NCI-H524 treated with DMSO at 0.1 percent for 48 hours (cell line): ENCODE measurements around the gene TSPEAR.

Experiments
- DNase-seq: peaks from one replicate; lab custom pipeline; 2025; lab: John Stamatoyannopoulos, UW

Gene TSPEAR

GRCh38 chr21:44547656-44548331, 163.6 kb downstream of the TSPEAR start:
- no peak for DNase-seq

GRCh38 chr21:44544566-44544965, 166.8 kb downstream of the TSPEAR start:
- no peak for DNase-seq

GRCh38 chr21:44542716-44543115, 168.7 kb downstream of the TSPEAR start:
- no peak for DNase-seq

DNA sequence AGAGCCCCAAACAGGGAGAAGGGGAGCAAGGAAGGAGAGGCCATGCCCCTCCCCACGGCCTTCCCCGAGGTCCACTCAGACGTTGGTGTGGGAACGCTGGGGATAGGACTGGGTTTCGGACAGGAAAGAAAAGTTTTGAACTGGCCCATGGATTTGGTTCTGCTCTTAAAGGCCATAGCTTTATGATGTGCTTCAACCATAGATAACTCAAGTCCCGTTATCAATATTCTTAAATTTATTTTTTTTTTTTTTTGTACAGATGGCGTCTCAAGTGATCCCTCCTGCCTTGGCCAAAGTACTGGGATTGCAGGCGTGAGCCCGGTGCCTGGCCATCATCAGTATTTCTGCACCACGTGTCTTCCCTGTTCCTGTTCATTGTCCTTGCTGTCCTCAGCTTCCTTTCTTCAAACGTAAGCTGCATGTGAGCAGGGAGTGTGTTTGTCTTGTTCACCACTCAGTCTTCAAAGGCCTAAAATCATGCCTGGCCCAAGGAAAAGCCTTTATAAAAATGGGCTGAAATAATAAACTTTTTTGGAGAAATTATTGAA, 170.6 kb downstream of the TSPEAR start:
- DNase-seq, result no peak

DNA sequence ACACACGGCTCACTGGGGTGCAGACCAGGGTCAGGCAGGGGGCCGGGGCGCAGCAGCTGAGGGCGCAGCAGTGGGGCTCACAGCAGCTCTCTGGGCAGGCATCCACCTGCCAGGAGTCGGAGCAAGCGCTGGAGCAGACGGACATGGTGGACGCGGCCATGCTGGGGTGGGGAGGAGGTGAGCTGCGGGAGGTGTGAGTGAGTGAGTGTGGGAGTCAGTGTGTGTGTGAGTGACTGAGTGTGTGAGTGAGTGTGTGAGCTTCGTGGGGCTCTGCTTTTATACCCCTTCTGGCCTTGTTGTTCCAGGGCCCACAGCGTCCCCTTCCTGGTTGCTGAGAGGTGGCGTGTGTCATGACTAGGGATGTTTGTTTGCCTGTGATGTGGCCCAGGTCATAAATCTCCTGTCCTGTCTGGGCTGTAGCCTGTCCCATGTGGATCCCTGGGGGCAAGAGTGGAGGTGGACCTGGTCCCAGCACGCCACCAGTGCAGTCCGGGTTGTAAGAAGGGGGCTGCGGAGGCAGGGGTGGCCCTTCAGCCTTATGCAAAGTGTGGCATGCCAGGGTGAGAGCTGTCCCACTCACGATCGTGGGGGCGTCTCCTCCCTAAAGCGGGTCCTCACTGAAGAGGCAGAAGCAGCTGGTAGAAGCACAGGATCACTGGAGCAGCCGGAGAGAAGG, 171.2 kb downstream of the TSPEAR start, which contains the start of gene KRTAP10-1:
KRTAP10-1 (minus strand) TSS at position 205 of the 676 bp plus-strand sequence; CDS start at position 160, 45 bp downstream.
- DNase-seq, result no peak

DNA sequence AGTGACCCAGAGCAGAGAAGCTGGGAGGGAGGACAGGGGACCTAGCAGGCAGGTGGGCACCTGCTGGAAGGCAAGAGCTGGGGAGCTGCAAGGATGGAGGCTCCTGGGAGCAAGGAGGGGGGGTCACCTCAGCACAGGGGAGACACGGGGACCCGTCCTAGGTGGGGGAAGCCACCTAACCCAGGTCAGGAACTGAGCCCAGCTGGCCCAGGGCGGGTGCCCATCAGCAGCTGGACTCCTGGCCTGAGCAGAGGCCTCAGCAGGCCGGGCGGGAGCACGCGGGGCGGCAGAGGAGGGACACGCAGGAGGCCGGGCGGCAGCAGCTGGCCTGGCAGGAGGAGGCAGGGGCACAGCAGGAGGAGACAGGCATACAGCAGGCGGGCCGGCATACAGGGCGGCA, 172.3 kb downstream of the TSPEAR start:
- DNase-seq, result no peak

DNA sequence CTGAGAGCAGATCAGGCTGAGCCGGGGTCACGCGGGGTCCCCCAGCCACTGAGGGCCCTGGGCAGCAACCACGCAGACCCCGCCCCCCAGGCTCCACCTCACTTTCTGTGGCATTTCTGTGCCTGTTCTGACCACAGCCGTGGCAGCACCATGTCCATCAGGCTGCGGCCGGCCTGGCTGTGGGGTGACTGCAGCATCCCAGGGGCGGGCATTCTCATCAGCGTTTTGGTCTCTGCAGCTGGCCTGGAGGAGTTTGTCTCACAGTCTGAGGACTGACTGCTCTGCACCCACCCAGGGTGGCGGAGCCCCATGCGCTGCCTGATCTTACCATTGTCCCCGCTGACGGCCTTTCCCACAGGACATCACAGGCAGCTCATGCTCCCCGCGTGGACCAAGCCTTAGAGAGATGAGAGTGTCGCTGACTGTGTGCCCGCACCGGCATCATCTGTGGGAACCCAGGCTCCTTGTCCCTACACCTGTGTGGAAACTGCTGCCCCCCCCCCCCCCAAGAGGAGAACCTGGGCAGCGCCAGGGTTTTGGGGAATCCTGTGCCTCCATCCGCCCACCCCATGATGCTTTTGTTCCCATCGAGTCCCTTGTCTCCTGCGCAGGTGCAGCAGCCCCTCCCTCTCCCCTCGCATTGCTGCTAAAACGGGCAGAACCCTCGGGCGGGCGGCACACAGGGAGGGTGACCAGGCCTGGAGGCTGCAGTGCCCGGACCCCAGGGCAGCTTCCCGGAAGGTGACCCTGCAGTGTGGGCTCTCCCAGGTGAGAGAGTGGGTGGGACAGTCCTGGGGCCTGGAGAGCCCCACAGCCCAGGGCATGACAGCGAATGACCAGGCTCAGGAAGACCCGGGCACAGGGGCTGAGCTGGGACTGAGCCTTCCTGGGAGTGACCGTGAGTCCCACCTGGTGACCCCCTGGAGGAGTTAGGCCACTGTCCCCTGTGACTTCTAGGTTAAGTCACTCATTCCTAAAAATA, 173.2 kb downstream of the TSPEAR start:
- DNase-seq, result no peak

GRCh38 chr21:44535963-44536362, 175.4 kb downstream of the TSPEAR start:
- no peak for DNase-seq

DNA sequence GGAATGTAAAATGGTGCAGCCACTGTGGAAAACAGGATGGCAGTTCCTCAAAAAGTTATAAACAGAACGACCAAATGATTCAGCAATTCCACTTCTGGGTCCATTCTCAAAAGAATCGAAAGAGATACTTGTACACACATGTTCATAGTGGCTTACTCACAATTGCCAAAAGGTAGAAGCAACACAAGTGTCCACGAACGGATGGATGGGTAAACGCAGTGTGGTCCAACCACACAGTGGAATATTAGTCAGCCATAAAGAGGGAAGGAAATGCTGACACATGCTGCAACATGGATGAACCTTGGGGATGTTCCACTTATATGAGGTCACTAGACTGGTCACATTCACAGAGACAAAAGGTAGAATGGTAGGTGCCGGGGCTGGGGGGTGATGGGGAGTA, 176.7 kb downstream of the TSPEAR start:
- DNase-seq, result no peak

GRCh38 chr21:44533891-44534627, 177.3 kb downstream of the TSPEAR start:
- DNase-seq, result no peak

DNA sequence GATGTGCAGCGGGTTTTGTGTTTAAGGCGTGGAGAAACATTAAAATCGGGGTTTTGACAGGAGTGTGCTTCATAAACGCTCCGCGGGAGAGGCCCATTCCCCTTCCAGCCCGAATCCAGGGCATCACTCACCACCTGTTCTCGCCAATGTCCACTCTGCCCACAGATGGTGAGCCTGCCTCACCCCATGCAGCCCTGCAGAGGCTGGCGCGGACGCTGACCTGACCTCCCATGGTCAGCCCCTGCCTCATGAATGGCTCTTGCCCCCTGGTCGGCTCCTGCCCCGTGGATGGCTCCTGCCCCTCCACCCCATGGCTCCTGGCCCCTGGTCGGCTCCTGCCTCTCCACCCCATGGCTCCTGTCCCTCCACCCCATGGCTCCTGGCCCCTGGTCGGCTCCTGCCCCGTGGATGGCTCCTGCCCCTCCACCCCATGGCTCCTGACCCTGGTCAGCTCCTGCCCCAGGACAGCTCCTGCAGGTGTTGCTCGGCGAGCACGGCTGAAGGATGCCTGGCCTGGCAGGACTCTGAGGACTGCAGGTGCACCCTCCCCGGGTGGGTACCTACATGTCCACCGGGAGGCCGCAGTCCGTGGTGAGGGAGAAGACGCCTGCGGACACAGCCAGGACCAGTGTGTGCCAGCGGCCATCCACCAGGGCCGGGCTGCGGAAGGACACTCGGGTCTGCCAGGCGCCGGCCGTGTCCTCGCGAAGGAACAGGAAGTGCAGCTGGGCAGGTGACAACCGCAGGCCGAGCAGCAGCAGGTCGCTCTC, 178.1 kb downstream of the TSPEAR start:
- DNase-seq, result no peak

- DNase-seq, result no peak
Measured at GRCh38 chr21:44532712-44533111, 178.7 kb downstream of the TSPEAR start.

- DNase-seq, result peak; percentile 48
Measured at GRCh38 chr21:44531606-44532564, 179.5 kb downstream of the TSPEAR start.

DNA sequence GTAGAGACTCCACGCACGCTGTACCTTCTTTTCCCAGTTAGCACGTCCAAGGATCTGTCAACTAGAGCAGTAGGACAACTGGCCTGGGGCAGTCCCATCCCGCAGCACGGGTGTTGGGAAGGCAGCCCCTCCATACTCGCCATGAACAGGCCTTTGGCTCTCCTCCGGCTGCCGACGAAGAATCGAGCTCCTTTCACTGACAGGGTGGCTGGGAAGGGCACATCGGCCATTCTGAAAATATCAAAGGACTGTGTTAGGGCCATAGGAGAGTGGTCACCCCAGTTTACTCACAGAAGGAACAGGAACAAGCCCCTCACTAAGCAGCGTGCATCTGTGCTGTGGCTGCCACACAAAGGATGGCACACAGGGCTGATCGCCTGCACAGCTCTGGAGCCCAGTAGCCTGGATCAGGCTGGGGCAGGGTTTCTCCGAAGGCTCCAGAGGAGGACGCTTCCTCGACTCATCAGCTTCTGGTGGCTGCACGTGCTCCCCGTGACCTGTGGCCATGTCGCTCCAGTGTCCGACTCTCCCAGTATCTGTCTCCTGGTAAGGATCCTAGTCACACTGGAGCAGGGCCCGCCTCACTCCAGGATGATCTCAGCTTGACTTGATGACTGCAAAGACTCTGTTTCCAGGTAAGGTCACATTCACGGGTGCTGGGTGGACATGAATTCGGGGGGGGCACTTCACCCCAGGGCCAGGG, 180.3 kb downstream of the TSPEAR start:
- no peak for DNase-seq

DNA sequence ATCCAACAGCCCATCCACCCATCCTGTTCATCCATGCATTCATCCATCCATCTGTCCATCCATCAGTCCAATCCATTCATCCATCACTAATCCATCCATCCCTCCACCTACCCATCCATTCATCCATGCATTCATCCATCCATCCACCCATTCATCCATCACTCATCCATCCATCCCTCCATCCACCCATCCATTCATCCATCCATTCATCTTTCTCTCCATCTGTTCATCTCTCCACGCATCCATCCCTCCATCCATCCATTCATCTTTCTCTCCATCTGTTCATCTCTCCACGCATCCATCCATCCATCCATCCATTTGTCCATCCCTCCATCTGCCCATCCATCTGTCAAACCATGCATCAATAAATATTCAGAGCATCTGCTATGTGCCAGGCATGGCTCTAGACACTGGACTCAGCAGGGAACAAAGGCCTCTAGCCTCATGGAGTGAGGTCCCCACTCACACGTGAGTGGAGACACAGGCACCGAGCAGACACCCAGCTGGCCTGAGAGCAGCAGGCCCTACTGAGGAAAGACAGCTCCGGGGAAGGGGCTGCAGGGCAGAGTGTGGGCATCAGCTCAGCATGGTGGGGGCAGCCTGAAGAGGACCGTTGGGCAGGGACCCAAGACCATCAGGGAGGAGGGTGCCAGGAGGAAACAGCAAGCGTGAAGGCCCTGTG, 181.0 kb downstream of the TSPEAR start:
- DNase-seq, result peak; percentile 18

DNA sequence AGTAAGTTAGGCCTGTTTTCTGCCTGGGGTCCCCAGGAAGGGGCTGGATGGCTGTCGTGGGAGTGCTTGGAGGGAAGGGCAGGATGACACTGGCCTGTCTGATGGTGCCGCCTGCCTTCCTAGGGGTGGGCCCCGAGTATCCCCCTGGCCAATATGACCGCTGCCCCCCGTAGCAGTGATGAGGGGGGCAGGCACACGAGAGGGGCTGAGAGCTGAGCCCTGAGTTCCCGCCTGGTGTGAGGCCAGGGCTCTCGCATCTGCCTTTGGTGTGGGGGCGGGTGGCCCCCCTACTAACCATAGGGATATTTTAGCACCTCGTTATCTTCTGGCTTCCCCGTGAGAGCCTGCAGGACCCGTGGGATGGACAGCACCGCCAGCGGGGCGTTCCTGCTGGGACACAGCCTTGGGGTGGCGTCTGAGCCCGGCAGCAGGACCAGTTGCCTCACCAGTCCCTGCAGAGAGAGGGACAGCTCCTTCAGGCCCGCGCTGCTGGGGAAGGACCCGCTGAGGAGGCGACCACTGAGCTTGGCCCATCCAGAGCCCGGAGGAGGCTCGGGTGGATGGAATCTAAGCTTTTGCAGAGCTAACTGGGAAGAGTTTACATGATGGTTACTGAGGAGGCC, 181.8 kb downstream of the TSPEAR start:
- no peak for DNase-seq

DNA sequence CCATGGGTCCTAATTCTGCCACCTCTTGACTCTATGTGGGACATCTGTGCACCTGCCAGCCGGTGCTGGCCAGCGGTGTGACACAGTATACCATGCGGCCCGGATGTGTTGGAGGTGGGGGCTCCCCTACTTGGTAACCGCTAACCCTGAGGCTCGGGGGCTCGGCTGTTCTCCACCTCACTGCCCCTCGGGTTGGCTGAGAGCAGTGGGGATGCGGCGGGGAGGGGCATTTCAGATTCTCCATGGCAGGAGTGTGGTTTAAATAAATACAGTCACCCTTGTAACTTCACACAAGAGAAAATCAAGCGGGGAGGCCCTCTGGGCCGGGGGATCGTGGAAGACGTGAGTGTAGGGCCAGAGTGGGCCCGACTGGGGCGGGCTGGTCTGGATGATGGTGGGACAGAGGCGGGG, 182.4 kb downstream of the TSPEAR start:
- no peak for DNase-seq

- no peak for DNase-seq
Measured at GRCh38 chr21:44528634-44528995, 182.8 kb downstream of the TSPEAR start.
